ENCODE measurements around the gene ADGRF3.
"Not testable (repeated sequence)": the region's sequence is repeated elsewhere in the genome, so short reads cannot be mapped to it uniquely, and the experiment has no call there.

Gene ADGRF3

GRCh38 chr2:26317377-26318105 lies 29.0 kb downstream of the ADGRF3 start:
- DNase-seq: no peak

- no peak for DNase-seq
These were observed 29.7 kb downstream of the ADGRF3 start for GRCh38 chr2:26316845-26317244.

- no peak for DNase-seq
These were observed 30.5 kb downstream of the ADGRF3 start for GRCh38 chr2:26316041-26316440.

- no peak for DNase-seq
These were observed 32.3 kb downstream of the ADGRF3 start for GRCh38 chr2:26314243-26314642.

GRCh38 chr2:26313446-26313845 lies 33.1 kb downstream of the ADGRF3 start:
- no peak for DNase-seq

GRCh38 chr2:26312471-26312870 lies 34.1 kb downstream of the ADGRF3 start:
- DNase-seq: no peak

- no peak for DNase-seq
These were observed 36.7 kb downstream of the ADGRF3 start for GRCh38 chr2:26309921-26310320.

GRCh38 chr2:26305540-26305939 lies 41.0 kb downstream of the ADGRF3 start:
- no peak for DNase-seq

- DNase-seq: not testable (repeated sequence)
These were observed 41.5 kb downstream of the ADGRF3 start for GRCh38 chr2:26305094-26305493.

GRCh38 chr2:26302846-26303245 lies 43.7 kb downstream of the ADGRF3 start:
- no peak for DNase-seq

GRCh38 chr2:26300234-26300925 lies 46.2 kb downstream of the ADGRF3 start:
- peak in 2 of 6 experiments; percentile 59 to 61 for DNase-seq

GRCh38 chr2:26299471-26300101 lies 47.0 kb downstream of the ADGRF3 start:
- DNase-seq: peak in 4 of 6 experiments; percentile 2 to 77 (median 58)

GRCh38 chr2:26298638-26299393 lies 47.8 kb downstream of the ADGRF3 start:
- peak; percentile 36 to 66 (median 54) for DNase-seq

GRCh38 chr2:26298286-26298637 lies 48.3 kb downstream of the ADGRF3 start:
- no peak for DNase-seq

GRCh38 chr2:26297061-26297460 lies 49.5 kb downstream of the ADGRF3 start:
- no peak for DNase-seq

GRCh38 chr2:26295511-26295910 lies 51.1 kb downstream of the ADGRF3 start:
- no peak for DNase-seq

- no peak for DNase-seq
These were observed 53.9 kb downstream of the ADGRF3 start for GRCh38 chr2:26292646-26293045.

GRCh38 chr2:26290001-26290400 lies 56.6 kb downstream of the ADGRF3 start:
- no peak for DNase-seq

- no peak for DNase-seq
These were observed 60.7 kb downstream of the ADGRF3 start for GRCh38 chr2:26285931-26286330.

- no peak for DNase-seq
These were observed 62.5 kb downstream of the ADGRF3 start for GRCh38 chr2:26284132-26284531.

- DNase-seq: no peak
These were observed 63.0 kb downstream of the ADGRF3 start for GRCh38 chr2:26283606-26284005.

- DNase-seq: no peak
These were observed 65.4 kb downstream of the ADGRF3 start for GRCh38 chr2:26281226-26281625.

- no peak for DNase-seq
These were observed 66.7 kb downstream of the ADGRF3 start for GRCh38 chr2:26279886-26280285.

All from stimulated activated naive CD4-positive, alpha-beta T cell (primary cell).